ENCODE measurements around the gene MIB1. TPM values are rescaled to one million over a fixed set of nuclear protein-coding genes. Genes with fewer than 3 reads are reported as not detected.

MIB1 gene
- total RNA-seq, 2 donors from 2014 or later, result 13.8 to 18.7 TPM

DNA sequence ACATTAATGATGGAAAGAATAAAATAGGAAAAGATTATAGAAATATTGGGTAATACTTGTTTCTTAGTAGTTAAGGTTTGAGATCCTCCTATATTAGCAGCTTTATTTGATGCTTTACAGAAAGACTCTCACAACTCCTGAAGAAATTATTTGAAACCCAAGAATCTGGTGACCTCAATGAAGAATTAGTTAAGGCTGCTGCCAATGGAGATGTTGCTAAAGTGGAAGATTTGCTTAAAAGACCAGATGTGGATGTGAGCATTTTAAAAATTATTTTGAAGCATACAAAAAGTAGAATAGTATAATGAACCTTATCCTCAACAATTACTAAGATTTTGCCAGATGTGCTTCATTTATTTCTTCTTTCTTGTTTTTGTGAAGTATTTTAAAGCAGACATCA, 59.1 kb downstream of the MIB1 start:
- no peaks in the 10 kb centered on the region for H3K9me3 ChIP-seq
- no peak overlapping the region for H3K4me3 ChIP-seq
- no peak overlapping the region for H3K27ac ChIP-seq
- intact Hi-C loops (cut with DNase I), result no loop called here
- peaks cover 0 to 5% of the 10 kb centered on the region in 2 donors for H3K36me3 ChIP-seq (replicated peaks in 1 of 2; ENCODE audit: insufficient read depth in 1 of 2, low read depth in 2 of 2)
- DNase-seq (no peak), ATAC-seq (no peak)
- no peak for TF ChIP-seq CTCF (IDR thresholded peaks at IDR 0.05)
- no peak for TF ChIP-seq POLR2A (IDR thresholded peaks at IDR 0.05)
- no peaks in the 10 kb centered on the region for H3K27me3 ChIP-seq
- no peaks in the 10 kb centered on the region for H3K4me1 ChIP-seq

DNA sequence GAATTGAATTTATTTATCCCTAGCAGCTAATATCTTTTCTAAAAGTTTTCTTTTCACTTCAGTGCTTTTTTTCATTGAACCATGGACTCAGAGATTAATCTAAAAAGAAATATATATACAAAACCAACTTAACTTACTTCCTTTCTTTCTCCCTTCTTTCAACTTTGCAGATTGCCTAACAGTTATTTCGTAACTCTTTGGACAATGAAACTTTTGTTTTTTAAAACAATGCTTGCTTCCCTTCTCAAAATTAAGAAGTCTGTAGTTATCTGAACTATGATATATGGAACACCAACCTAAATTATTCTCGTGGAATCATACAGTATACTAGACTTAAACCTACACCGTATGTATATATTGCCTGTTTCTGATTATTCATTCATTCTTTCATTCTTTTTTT, 62.9 kb downstream of the MIB1 start:
- intact Hi-C loops (cut with DNase I), result no loop called here
- Histone ChIP-seq H3K9me3 (no peaks in the 10 kb centered on the region), H3K4me1 (no peaks in the 10 kb centered on the region), H3K27me3 (no peaks in the 10 kb centered on the region), H3K27ac (no peak overlapping the region), H3K4me3 (no peak overlapping the region), H3K36me3 (replicated peaks in 1 of 2; ENCODE audit: insufficient read depth in 1 of 2, low read depth in 2 of 2) (peaks cover 0 to 7% of the 10 kb centered on the region in 2 donors)
- TF ChIP-seq POLR2A (IDR thresholded peaks at IDR 0.05) (no peak), CTCF (IDR thresholded peaks at IDR 0.05) (no peak)
- 53 to 72% methylated on average over 3 of the region's 3 CpGs for WGBS, 2 donors
- ATAC-seq (no peak), DNase-seq (no peak)

DNA sequence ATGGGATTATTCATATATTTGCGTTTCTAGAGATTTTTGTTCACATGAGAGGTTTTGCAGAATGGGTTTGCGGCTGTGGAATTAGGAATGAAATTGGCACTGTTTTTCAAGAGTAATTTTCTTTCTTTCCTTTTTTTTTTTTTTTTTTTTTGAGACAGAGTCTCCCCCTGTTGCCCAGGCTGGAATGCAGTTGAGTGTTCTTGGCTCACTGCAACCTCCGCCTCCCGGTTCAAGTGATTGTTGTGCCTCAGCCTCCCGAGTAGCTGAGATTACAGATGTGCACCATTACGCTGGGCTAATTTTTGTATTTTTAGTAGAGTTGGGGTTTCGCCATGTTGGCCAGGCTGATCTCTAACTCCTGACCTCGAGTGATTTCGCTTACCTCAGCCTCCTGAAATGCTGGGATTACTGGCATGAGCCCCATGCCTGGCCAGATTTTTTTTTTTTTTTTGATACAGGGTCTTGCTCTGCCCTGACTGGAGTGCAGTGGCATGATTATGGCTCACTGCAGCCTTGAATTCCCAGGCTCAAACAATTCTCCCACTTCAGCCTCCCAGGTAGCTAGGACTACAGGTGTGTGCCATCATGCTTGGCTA, 65.3 kb downstream of the MIB1 start:
- no peak for TF ChIP-seq CTCF (IDR thresholded peaks at IDR 0.05)
- TF ChIP-seq POLR2A (IDR thresholded peaks at IDR 0.05), result no peak
- DNase-seq (no peak), ATAC-seq (no peak)
- Histone ChIP-seq H3K36me3 (replicated peaks in 1 of 2; ENCODE audit: insufficient read depth in 1 of 2, low read depth in 2 of 2) (peaks cover 0 to 10% of the 10 kb centered on the region in 2 donors), H3K4me1 (no peaks in the 10 kb centered on the region), H3K27ac (no peak overlapping the region), H3K27me3 (no peaks in the 10 kb centered on the region), H3K4me3 (no peak overlapping the region), H3K9me3 (no peaks in the 10 kb centered on the region)
- intact Hi-C loops (cut with DNase I), result no loop called here
- 90 to 95% methylated on average over 9 of the region's 9 CpGs for WGBS, 2 donors

DNA sequence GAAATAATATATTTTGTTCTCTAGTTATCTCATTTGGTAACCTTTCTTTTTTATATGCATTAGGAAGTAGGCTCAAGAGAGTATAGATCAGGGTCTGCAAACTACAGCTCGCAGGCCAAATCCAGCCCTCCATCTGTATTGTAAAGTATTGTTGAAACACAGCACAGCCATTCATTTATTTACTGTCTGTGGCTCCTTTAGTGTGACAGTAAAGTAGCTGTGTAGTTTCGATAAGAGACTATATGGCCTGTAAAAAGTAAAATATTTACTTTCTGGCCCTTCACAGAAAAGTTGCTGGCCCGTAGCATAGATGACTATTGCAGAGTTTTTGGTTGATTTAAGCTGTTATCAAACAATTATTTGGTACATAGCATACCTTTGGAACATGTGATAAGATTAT, 67.6 kb downstream of the MIB1 start:
- H3K9me3 ChIP-seq, result no peaks in the 10 kb centered on the region
- no peak overlapping the region for H3K4me3 ChIP-seq
- no peak for TF ChIP-seq CTCF (IDR thresholded peaks at IDR 0.05)
- TF ChIP-seq POLR2A (IDR thresholded peaks at IDR 0.05), result no peak
- H3K27me3 ChIP-seq, result no peaks in the 10 kb centered on the region
- WGBS, 2 donors, result 94 to 96% methylated on average over 3 of the region's 3 CpGs
- H3K36me3 ChIP-seq (replicated peaks in 1 of 2; ENCODE audit: insufficient read depth in 1 of 2, low read depth in 2 of 2), result peaks cover 0 to 7% of the 10 kb centered on the region in 2 donors
- no peak overlapping the region for H3K27ac ChIP-seq
- no peaks in the 10 kb centered on the region for H3K4me1 ChIP-seq
- intact Hi-C loops (cut with DNase I), result no loop called here
- ATAC-seq, result no peak
- no peak for DNase-seq

GRCh38 chr18:21809725-21810124, 69.1 kb downstream of the MIB1 start:
- Histone ChIP-seq H3K27me3 (no peaks in the 10 kb centered on the region), H3K27ac (no peak overlapping the region), H3K36me3 (replicated peaks in 1 of 2; ENCODE audit: insufficient read depth in 1 of 2, low read depth in 2 of 2) (peaks cover 0 to 5% of the 10 kb centered on the region in 2 donors), H3K9me3 (no peaks in the 10 kb centered on the region), H3K4me3 (no peak overlapping the region), H3K4me1 (no peaks in the 10 kb centered on the region)
- intact Hi-C loops (cut with DNase I), result no loop called here
- no peak for ATAC-seq
- no peak for DNase-seq
- 94 to 100% methylated on average over 2 of the region's 2 CpGs for WGBS, 2 donors
- no peak for TF ChIP-seq CTCF (IDR thresholded peaks at IDR 0.05)
- TF ChIP-seq POLR2A (IDR thresholded peaks at IDR 0.05), result no peak

Data from body of pancreas (tissue), 4 donors.